CD4-positive, alpha-beta T cell treated with Interferon alpha-2 for 1 hour (primary cell): Measurements from ENCODE around the gene UBL4B.
"Not testable (repeated sequence)": the region's sequence is repeated elsewhere in the genome, so short reads cannot be mapped to it uniquely, and the experiment has no call there.

ENCODE experiments used
- DNase-seq, 2 donors: peaks; one replicate each; pipeline ENCODE4 v3.0.0-alpha.2; 2020 to 2022

Gene UBL4B, protein sequence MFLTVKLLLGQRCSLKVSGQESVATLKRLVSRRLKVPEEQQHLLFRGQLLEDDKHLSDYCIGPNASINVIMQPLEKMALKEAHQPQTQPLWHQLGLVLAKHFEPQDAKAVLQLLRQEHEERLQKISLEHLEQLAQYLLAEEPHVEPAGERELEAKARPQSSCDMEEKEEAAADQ

DNA sequence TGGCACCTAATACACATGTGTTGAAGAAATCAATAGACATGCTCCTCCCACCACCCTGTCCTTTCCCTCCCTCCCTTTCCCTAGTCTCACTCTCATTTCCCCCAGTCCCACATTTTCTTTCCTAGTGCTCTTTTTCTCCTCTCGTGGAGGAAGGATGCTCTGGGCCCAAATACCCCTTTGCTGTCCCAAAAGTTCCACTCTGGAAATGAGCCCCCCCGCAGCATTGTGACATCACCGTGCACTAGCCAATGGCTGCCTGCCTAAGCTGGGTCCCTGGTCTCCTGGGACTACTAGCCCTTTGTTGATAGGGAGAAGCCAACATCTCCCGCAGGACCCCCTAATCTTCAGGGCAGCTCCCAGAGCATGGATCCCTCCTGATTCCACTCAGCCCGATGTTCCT lies at the start of gene UBL4B:
Gene UBL4B, plus strand, starts transcription at position 301 of the 400 bp plus-strand sequence. Its CDS starts 92 bp downstream, at position 393.
- no peak for DNase-seq

DNA sequence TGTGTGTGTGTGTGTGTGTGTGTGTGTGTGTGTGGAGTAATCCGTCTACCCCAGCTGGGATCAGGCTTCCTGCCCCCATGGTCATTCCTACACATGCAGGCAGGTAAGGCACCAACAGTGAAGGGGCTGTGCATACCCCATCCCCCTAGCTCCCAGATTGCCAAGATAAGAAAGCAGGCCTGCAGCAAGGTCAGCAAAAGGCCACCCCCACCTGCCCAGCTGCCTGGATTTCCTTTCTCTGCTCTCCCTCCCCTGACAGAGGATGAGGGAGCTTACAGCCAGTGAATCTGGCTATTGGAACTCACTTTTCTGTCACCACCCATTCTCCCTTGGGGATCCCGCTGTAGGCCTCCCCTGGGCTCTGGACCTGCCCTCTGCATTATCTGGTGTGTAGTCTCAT lies 49.6 kb upstream of the UBL4B start:
- DNase-seq = no peak

DNA sequence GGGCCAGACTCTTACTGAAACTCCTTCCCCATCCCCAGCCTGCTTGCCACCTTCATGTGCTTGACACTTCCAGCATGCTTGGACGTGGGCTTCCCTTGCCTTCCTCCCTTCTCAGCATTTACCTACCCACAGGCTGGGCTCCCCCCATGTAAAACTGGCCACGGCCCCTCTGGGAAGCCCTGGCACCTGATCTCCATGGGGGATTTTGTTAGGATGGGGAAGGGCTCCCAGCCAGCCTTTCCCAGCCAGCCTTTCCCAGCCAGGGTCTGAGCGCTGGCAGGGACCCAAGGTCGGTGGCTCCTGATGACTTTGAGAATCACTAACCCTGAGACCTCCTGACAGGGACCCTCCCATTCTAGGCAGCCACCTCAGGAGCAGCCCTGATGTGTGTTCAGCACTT lies 48.5 kb upstream of the UBL4B start:
- no peak for DNase-seq

DNA sequence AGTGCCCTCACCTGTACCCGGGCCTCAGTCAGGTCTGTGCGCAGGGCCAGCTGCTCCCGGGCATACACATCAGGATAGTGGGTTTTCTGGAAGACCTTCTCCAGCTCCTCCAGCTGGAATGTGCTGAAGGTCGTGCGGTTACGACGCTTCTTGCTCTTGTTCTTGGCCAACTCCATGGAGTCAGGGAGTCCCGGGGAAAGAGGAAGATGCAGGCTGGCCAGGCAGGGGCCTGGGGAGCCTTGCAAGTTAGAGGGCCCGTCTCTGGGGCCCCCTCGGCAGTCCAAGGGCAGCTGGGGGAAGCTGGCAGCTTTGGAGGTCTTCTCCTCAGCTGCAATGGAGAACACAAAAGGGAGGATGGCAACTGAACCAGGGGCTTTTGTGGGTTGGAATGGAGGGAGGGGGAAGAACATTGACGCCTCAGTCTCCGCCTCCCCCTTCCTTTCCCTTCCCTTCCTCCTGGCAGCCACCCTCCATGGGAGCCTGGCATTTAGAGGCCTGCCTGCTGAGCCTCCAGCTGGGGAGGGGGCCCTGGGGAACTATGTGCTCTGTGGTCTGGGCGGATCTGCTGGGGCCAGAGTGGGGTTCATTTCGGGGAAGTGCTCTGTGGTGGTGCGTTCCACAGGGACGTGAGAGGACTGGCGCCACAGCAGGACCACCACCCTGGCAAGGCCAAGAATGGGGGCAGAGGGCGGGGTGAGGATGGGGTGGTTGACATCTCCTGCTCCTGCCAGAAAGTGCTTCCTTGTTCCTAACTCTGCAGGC lies 47.5 kb upstream of the UBL4B start:
- no peak for DNase-seq

DNA sequence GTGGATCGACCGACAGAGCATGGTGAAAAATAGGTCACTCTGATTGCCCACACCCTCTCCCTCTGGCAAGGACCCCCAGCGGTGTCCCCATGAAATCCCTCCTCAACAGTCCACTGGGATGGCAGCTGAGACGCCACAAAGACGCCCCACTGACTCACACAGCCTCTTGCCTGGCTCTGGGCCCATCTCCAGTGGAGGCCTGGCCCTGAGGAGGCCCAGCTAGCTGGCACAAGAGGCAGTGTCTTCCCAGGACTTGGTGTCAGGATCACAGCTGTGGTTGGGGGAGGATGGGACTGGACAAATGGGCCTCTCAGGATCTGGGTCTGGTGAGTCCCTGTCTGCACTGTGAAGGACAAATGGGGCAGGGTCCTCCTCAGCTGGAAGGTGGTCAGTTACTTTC lies 46.4 kb upstream of the UBL4B start:
- no peak for DNase-seq

DNA sequence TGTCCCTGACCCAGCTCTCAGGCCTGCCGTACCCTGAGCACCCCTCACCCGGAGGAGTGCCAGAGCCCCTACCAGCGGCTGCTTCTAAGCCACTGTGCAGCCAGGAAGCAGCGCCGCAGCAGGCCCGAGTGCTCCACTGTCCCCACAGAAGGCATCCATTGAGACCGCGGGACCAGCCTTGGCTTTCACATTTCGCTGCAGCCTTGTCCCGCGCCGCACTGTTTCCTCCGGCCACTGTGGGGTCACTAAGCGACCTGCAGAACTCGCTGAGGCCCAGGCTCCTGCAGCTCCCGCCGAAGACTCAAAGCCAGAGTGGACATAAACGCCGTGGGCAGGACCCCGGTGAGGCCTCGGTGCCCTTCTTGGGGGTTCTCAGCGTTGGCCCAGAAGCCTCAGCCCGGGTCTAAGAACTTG lies 44.8 kb upstream of the UBL4B start:
- no peak for DNase-seq

DNA sequence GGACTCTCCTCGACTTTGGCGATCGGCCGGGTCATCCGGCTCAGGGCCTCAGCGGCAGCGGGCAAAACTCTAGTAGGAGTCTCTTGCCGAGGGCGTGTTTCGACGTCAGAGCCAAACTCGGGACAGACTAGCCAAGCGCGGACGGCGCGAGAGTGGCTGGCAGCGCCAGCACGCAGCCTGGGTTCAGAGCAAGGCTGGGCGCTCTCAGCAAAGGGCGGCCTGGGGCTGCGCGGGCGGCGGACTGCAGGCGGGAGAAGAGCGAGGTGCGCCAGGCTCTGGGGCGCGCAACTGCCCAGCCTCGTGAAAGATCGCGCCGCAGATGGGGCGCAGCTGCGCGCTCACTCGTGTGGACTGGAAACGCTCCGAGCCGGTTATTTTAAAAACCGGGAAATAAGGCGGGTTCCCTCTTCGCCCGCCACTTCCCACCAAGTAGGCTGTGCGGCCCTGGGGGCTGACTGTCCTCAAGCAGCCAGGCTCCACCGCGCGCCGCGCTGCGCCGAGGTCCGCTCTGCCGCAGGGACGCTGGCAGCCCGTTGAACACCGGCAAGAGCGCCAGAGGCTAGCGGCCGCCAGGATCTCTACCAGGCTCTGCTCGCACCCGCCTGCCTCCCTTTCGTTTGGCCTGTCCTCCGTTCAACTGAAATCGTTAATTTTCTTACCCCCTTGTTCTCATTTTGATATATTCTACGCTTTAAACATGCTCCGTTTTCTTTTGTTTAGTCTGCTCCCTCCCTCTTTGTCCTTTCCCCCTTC lies 44.2 kb upstream of the UBL4B start:
- no peak for DNase-seq

DNA sequence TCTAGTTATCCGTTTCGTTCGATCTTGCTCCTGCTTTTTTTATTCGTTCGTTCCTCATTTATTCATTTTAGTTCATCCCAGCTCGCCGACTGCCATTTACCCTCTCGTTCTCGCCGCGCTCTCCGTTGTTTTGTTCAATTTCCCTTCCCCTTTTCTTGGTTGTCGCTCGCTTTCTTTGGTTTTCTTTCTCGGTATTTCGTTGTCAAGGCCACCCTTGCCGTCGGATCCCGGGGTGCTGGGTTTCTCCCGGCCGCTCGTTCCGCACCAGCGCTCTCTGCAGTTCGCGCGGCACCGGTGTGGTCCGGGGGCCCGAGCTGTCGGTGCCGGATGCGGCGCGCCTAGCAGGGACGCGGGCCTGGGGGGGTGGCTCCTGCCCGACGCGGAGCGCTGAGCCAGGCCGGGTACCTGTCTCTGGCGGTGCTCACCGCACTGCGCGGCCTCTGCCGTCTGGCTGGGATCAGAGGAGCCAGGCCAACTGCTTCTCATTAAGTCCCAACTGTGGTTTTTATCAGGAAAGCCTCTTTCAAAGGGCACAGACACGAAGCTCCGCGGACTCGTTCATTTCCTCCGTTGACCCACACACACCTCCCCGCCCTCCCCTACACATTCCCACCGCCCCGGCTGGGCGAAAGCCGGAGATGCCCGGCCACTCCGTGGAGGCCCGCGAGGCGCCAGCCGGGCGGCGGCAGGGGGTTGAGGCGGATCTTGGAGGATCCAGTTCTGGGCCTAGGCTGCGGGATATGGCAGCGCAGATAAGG lies 43.4 kb upstream of the UBL4B start:
- DNase-seq = peak in 1 of 2 donors; percentile 23

DNA sequence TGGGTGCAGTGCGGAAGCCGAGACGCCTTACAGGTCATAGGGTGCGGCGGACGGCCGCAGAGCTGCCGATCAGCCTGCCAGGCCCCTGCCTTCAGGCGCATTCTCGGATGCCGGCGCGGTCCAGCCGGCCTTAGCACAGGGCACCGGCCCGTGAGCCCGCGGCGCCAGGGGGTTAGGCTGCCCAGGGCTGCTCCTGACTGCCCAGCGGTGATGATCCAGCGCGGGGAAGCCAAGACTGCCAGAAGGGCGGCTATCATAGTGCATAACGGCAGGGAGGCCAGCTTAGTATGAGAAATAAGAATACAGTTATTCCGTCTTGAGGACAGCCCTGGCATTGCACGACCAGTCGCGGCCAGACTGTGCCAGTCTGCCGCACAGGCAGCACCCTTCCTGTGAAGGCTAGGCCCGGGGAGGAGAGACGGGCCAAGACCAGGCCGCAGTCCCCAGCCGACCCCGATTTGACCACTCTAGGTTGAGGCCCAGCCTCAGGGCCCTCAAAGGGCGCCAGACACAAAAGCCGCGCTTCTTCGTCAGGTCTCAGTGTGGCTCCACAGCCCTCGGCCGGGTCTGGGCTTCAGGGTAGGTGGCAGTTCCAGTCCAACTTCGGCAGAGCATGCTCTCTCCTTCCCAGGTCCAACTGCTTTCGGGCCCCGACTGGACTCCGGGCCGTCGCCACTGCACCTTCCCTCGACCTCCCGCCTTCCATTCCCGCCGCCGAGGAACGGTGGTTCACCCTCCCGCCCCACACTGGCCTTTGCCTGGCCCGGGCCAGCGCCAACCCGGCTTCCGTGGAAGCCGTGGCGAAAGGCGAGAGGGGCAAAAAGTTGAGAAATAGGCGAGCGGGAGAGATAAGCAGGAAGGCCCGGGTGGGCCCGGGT lies 42.6 kb upstream of the UBL4B start:
- no peak for DNase-seq

DNA sequence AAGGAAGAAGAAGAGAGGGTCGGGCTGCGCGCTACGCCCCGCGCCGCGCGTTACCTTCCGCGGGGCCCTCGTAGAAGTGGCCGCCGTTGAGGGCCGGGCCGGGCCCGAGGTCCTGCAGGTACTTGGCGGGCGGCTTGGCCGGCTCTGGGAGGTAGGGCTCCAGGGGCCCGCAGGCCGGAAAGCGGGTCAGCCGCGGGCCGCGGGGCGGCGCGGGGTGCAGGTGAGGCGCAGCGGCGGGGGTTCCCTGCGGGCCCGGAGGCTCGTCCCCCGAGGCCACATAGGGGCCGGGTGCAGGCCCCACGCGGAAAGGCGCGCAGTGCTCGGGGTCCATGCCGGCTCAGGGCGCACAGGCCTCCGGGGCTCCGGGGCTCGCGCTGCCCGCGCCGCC lies 42.0 kb upstream of the UBL4B start:
- no peak for DNase-seq

DNA sequence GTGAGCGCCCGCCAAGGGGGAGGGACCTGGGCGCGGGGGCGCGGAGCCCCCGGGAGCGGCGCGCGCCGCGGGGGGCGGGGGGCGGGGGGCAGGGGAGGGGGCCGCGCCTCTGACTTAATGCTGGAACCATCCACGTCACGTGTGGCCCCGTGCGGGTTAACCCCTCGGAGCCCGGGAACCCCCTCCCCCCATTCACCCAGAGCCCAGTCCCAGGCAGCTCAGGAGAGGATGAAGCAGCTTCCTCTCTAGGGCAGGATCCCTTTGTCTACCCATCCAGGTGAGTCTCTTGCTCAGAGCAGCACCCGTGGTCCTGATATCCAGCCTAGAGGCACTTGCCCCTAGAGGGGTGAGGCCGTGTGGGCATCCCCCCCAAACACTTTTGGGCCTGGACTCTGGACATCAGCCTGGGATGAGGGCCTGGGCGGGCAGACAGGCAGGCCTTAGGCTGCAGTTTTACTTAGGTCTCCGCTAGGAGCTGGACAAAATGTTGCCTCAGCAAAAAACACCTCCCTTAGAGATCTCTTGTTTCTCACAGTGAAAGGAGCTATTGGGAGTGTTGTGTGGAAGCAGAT lies 41.5 kb upstream of the UBL4B start, which contains the start of gene ALX3:
Gene ALX3, minus strand, starts transcription at position 2 of the 572 bp plus-strand sequence. CDS start 60 bp downstream, outside the sequence.
- DNase-seq = no peak

DNA sequence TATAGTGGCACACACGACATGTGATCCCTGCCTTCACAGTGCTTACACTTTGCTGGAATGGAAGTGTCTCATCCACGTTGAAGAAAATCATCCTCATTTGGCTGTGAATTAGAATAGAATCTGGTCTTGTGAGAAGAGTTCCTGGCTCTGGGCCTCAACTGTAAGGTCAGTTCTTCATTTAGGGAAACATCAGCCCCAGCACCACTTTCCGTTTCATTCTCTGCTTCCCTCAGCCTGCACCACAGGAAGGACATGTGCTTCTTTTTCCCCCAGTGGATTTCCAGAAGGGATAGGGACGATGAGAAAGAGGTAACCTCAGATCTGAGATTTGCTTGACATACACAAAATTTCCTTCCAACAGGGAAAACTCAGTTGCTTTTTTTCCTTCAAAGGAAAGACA lies 38.1 kb upstream of the UBL4B start:
- no peak for DNase-seq

DNA sequence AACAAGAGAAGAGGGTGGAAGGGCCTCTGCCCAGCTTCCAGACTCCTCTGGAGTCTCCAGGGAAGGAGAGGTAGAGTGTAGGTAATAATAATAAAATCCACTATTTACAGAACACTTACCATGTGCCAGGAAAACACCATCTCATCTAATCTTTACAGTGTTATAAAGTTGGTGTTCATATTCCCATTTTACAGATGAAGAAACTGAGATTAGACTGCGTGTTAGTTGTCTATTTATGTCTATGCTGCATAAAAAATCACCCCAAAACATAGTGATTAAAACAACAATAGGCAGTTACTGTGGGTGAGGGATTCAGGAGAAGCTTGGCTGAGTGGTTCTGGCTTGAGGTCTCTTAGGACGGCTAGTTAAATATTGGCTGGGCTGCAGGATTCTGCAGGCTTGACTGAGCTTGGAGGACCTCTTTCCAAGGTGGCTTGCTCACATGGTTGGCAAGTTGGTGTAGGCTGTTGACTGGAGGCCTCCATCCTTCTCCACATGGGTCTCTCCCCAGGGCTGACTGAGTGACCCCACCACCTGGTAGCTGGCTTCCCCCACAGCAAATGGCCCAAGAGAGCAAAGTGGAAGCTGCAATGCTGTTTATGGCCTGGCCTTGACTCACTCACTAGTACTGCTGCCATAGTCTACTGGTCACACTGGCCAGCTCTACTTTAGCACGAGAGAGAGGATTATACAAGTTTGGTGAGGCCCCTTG lies 35.3 kb upstream of the UBL4B start:
- no peak for DNase-seq

DNA sequence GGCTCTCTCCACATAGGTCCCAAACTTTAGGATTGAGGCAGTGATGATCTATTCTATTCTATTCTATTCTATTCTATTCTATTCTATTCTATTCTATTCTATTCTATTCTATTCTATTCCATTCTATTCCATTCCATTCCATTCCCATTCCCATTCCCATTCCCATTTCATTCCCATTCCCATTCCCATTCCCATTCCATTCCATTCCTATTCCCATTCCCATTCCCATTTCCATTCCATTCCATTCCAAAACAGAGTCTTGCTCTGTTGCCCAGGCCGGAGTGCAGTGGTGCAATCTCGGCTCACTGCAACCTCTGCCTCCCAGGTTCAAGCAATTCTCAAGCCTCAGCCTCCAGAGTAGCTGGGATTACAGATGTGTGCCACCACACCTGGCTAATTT lies 32.2 kb upstream of the UBL4B start:
- DNase-seq = not testable (repeated sequence)

DNA sequence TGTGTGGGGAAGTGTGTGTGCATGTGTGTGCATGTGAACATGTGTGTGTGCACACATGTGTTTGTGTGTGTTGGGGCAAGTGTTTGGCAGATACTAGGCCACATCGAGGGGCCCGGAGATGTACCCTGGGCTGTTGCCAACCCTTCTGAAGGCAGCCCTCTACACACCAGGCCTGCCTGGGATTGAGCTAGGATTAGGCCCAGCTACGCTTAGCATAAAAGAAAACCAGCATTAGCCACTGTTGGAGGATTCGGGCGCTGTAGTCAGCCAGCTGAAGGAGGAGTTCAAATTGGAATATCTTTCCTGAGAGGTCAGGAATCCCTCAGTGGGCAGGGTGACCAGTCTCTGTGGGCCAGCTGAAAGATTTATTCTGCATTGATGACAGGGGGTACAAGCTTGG lies 31.2 kb upstream of the UBL4B start:
- no peak for DNase-seq

DNA sequence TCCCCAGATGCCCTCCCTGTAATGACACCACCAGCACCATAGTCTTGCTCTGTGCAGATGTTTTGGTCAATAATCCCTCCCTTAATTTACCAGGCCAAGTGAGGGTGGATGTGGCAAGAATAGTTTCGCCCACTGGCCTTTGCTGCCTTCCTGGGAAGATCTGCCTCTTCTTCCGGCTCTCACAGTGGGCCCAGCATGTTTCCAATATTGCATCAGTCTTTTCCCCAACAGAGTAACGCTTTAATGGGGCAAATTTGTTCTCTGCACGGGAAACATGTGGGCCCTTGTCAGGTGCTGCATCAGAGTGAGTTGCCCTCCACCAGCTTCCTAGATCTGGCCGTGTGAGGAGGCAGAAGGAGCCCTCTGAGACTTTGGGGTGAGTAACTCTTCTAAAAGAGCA lies 29.8 kb upstream of the UBL4B start:
- no peak for DNase-seq

DNA sequence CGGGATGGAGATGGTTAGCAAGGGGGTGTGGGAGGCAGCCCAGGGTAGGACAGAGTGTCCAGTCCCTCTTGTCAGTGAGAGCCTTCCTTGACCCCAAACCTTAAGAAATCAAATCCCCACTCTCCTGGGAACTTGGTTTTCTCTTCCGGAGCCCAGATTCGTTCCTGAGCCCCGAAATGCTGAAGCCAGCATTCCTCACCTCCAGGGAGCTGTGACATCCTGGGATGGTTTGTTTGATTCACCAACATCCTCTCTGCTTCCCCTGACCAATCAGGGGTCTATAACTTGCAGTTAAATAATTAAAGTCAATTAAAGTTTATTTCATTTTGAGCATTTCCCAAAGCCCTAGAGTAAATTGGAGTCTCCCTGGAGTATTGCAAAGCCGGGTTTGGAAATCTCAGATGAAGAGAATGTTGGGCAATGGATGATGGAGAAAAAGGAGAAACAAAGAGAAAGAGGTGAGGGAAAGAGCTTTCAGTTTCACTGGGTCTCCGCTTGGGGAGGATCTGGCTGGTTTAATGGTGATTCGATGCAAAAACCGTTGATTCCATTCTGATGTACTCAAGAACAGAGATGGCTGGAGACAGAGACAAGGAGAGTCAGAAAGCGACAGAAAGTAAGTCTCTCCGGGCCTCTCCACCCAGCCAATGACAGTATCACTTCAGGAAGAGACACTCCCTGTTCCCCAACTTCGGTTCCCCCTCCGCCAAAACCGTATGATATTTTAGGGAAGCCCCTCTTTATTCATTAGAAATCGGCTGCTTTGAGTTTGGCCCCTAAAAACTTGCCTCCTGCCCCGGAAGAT lies 29.0 kb upstream of the UBL4B start:
- no peak for DNase-seq

DNA sequence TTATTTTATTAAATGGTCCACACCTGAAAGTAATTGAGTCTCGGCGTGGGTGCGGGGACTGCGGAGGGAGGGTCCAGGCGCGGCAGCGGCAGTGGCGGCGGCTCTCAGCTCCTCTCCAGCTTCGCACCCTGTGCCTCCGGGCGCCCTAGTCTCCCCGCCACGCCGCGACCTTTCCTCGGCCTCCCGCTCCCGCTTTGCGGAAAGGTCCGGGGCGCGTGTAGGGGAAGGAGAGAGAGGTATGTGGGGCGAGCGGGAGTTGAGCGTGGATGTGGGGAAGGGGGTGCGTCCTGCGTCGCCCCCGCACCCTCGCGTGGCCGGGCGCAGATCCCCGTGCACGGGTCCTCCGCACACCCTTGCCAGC lies 28.4 kb upstream of the UBL4B start:
- no peak for DNase-seq

DNA sequence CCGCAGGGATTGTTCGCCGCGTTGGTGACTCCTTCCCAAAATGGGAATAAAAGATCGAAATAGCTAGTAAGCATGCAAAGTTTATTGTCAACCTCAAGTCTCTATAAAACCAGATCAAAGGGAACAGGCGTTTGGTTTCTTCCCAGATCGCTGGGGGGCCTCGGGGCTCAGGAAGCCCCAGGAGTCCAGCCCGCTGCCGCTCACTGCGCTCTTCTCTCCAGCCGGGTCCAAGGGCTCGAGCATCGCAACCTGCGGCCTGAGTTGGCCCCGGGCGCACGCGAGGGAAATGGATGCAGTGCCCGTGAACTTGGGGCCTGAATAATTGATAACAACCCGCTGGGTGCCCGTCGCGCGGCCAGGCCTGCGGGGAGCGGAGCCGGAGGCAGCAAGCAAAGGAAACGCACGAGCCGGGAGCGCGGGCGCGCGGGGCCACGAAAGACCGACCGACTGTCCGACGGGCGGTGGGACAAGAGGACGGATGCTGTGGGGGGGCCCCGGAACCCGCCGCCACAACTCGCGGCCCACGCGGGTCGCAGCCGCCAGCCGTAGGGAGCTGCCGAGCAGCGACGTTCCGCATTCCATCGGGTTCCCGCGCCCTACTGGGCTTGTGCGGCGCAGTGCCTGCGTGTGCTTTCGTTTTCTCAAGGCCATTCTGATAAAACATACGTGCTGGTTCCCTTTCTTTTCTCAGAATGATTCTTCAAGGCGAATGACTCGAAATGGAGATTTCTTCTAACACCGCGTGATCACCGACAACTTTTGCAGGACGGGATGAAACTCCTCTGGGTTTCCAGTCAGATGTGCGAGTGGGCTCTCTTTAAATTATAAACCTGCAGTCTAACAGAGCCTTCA lies 27.8 kb upstream of the UBL4B start:
- DNase-seq = peak; percentile 29 to 31
